ENCODE results near the gene RGS5.
A peak's percentile ranks its signal among the peaks of the same experiment; 100 is the strongest.

RGS5 gene

DNA sequence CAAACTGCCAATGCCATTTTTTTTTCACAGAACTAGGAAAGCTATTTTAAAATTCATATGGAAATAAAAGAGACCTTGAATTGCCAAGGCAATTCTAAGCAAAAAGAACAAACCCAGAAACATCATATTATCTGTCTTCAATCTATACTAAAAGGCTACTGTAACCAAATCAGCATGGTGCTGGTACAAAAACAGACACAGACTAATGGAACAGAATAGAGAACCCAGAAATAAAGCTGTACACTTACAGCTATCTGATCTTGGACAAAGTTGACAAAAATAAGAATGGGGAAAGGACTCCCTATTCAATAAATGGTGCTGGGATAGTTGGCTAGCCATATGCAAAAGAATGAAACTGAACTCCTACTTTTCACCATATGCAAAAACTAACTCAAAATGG is 83.0 kb downstream of the RGS5 start:
- no peak overlapping the region for H3K4me3 ChIP-seq (ENCODE audit: severe bottlenecking)

GRCh38 chr1:163115887-163116286 is 86.8 kb downstream of the RGS5 start:
- Histone ChIP-seq H3K36me3 (ENCODE audit: low read depth) (no peaks in the 10 kb centered on the region), H3K4me1 (ENCODE audit: insufficient read depth, poor library complexity, severe bottlenecking) (no peaks in the 10 kb centered on the region), H3K27ac (ENCODE audit: poor library complexity, severe bottlenecking) (no peak overlapping the region), H3K4me3 (ENCODE audit: severe bottlenecking) (no peak overlapping the region), H3K9me3 (ENCODE audit: severe bottlenecking) (no peaks in the 10 kb centered on the region), H3K27me3 (ENCODE audit: insufficient read depth, poor library complexity, severe bottlenecking) (no peaks in the 10 kb centered on the region)
- TF ChIP-seq, protein P1, sequence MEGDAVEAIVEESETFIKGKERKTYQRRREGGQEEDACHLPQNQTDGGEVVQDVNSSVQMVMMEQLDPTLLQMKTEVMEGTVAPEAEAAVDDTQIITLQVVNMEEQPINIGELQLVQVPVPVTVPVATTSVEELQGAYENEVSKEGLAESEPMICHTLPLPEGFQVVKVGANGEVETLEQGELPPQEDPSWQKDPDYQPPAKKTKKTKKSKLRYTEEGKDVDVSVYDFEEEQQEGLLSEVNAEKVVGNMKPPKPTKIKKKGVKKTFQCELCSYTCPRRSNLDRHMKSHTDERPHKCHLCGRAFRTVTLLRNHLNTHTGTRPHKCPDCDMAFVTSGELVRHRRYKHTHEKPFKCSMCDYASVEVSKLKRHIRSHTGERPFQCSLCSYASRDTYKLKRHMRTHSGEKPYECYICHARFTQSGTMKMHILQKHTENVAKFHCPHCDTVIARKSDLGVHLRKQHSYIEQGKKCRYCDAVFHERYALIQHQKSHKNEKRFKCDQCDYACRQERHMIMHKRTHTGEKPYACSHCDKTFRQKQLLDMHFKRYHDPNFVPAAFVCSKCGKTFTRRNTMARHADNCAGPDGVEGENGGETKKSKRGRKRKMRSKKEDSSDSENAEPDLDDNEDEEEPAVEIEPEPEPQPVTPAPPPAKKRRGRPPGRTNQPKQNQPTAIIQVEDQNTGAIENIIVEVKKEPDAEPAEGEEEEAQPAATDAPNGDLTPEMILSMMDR (IDR thresholded peaks at IDR 0.05; ENCODE audit: poor library complexity, severe bottlenecking): no peak
- no peak for ATAC-seq (ENCODE audit: low read depth)
- no peak for DNase-seq (ENCODE audit: low spot score)

More for the DNA sequence above, 83.0 kb downstream of the RGS5 start:
- TF ChIP-seq, protein P1 (IDR thresholded peaks at IDR 0.05; ENCODE audit: poor library complexity, severe bottlenecking): no peak
- H3K27me3 ChIP-seq (ENCODE audit: insufficient read depth, poor library complexity, severe bottlenecking): no peaks in the 10 kb centered on the region
- H3K9me3 ChIP-seq (ENCODE audit: severe bottlenecking): no peaks in the 10 kb centered on the region
- no peaks in the 10 kb centered on the region for H3K36me3 ChIP-seq (ENCODE audit: low read depth)
- no peaks in the 10 kb centered on the region for H3K4me1 ChIP-seq (ENCODE audit: insufficient read depth, poor library complexity, severe bottlenecking)
- no peak for ATAC-seq (ENCODE audit: low read depth)
- no peak overlapping the region for H3K27ac ChIP-seq (ENCODE audit: poor library complexity, severe bottlenecking)
- DNase-seq (ENCODE audit: low spot score): no peak

DNA sequence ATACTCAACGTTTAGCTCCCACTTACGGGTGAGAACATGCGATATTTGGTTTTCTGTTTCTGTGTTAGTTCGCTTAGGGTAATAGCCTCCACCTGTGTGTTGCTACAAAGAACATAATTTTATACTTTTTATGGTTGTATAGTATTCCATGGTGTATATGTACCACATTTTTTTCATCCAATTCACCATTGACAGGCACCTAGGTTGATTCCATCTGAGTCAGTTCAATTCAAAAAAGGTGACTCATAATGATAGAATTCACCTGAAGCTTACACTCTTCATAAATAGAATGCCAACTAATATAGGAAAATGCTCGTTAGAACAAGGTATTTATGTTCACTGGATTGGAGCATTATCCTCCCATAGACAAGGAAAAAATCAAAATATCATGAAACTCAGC is 95.1 kb downstream of the RGS5 start:
- no peak overlapping the region for H3K4me3 ChIP-seq (ENCODE audit: severe bottlenecking)
- TF ChIP-seq, protein P1 (IDR thresholded peaks at IDR 0.05; ENCODE audit: poor library complexity, severe bottlenecking): no peak
- no peak overlapping the region for H3K27ac ChIP-seq (ENCODE audit: poor library complexity, severe bottlenecking)
- H3K27me3 ChIP-seq (ENCODE audit: insufficient read depth, poor library complexity, severe bottlenecking): no peaks in the 10 kb centered on the region
- ATAC-seq (ENCODE audit: low read depth) (0 out of 3 replicates have a peak, but pooled peaks have one; percentile 19), DNase-seq (ENCODE audit: low spot score) (no peak)
- H3K36me3 ChIP-seq (ENCODE audit: low read depth): no peaks in the 10 kb centered on the region
- no peaks in the 10 kb centered on the region for H3K9me3 ChIP-seq (ENCODE audit: severe bottlenecking)
- H3K4me1 ChIP-seq (ENCODE audit: insufficient read depth, poor library complexity, severe bottlenecking): no peaks in the 10 kb centered on the region

DNA sequence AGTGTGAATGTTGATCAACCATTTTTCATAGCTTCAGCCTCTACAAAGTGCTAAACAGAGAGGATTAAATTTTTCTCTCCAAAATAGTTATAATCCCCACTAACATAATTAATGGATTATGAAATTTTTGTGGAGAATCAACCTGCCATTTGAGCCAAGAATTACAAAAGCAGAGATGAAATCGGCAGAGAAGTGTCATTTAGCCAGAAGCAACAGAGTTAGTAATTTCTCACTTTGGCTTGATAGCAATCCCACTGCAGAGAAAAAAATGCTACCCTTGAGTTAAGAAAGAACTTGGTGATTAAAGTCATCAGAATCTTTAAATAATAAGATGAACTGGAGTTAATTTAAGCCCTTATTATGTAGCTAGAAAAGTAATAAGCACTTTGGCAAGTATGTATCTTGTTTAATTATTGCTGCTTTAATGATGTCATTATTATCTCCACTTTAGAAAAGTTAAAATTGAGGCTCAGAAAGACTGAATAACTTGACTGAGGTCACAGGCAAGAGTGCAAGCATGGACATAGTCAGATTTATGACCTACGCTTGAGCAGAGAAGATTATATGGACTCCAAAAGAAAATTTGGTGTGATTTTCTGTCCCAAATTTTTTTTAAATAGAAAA is 96.2 kb downstream of the RGS5 start:
- ATAC-seq (ENCODE audit: low read depth) (no peak), DNase-seq (ENCODE audit: low spot score) (no peak)
- Histone ChIP-seq H3K27ac (ENCODE audit: poor library complexity, severe bottlenecking) (no peak overlapping the region), H3K4me3 (ENCODE audit: severe bottlenecking) (no peak overlapping the region), H3K9me3 (ENCODE audit: severe bottlenecking) (no peaks in the 10 kb centered on the region), H3K27me3 (ENCODE audit: insufficient read depth, poor library complexity, severe bottlenecking) (no peaks in the 10 kb centered on the region), H3K36me3 (ENCODE audit: low read depth) (no peaks in the 10 kb centered on the region), H3K4me1 (ENCODE audit: insufficient read depth, poor library complexity, severe bottlenecking) (no peaks in the 10 kb centered on the region)
- TF ChIP-seq, protein P1 (IDR thresholded peaks at IDR 0.05; ENCODE audit: poor library complexity, severe bottlenecking): no peak

- ATAC-seq (ENCODE audit: low read depth) (no peak), DNase-seq (ENCODE audit: low spot score) (no peak)
- no peak overlapping the region for H3K4me3 ChIP-seq (ENCODE audit: severe bottlenecking)
- TF ChIP-seq, protein P1 (IDR thresholded peaks at IDR 0.05; ENCODE audit: poor library complexity, severe bottlenecking): no peak
- H3K4me1 ChIP-seq (ENCODE audit: insufficient read depth, poor library complexity, severe bottlenecking): no peaks in the 10 kb centered on the region
- H3K36me3 ChIP-seq (ENCODE audit: low read depth): no peaks in the 10 kb centered on the region
- H3K9me3 ChIP-seq (ENCODE audit: severe bottlenecking): no peaks in the 10 kb centered on the region
- no peaks in the 10 kb centered on the region for H3K27me3 ChIP-seq (ENCODE audit: insufficient read depth, poor library complexity, severe bottlenecking)
- no peak overlapping the region for H3K27ac ChIP-seq (ENCODE audit: poor library complexity, severe bottlenecking)
Measured at GRCh38 chr1:163104385-163105099, 98.2 kb downstream of the RGS5 start.
